HG02870 (cell line): ENCODE results near the gene TP73.

Source experiments
- ATAC-seq: cut with Tn5 transposase; IDR thresholded peaks from one replicate; pipeline ENCODE4 v1.9.1; 2021; ENCODE audit warnings: mild to moderate bottlenecking, moderate library complexity; ENCODE audit not compliant: unreplicated experiment

TP73 gene

DNA sequence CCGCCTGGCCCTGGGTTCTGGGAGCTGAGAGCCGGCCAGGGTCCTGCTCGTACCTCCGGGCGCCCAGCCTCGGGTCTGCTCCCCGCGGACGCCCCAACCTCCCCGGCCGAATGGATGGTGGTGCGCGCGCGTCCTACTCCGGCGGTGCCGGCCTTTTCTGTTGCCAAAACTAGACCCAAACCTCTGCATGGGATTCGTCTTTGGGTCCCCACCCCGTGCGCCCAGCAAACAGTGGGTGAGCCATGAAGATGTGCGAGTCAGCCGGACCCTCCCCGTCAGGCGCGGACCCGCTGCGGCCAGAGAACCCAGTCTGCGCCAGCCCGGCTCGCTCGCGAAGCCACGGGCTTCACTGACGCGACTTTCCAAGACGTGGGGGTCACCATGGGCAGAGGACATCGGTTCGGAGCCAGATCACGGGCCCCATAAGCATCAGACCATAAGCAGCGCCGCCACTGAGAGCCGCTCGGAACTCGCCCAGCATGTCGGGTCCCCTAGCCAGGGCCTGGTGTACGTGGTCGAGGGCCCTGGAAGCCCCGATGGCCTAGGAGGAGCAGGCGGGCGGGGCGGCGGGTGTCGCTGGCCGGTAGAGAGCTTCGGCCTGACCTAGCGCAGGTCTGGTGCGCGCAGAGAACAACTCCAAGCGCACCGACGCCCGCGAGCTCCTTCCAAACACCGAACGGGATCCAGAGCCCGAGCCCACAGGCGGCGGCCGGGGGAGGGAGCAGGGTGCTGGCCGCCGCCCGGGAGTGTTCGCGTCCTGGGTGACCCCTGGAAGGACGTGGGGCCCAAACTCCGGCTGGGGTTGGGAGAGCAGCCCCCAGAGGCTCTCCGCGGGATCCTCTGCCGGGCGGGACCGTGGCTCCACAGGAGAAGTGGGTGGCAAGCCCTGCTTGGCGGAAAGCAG is 1.0 kb upstream of the TP73 start:
- ATAC-seq = no peak

- ATAC-seq = no peak
These were observed 401 bp downstream of the TP73 start for GRCh38 chr1:3652548-3653285.

- ATAC-seq = no peak
These were observed 936 bp downstream of the TP73 start for GRCh38 chr1:3653286-3653618.

DNA sequence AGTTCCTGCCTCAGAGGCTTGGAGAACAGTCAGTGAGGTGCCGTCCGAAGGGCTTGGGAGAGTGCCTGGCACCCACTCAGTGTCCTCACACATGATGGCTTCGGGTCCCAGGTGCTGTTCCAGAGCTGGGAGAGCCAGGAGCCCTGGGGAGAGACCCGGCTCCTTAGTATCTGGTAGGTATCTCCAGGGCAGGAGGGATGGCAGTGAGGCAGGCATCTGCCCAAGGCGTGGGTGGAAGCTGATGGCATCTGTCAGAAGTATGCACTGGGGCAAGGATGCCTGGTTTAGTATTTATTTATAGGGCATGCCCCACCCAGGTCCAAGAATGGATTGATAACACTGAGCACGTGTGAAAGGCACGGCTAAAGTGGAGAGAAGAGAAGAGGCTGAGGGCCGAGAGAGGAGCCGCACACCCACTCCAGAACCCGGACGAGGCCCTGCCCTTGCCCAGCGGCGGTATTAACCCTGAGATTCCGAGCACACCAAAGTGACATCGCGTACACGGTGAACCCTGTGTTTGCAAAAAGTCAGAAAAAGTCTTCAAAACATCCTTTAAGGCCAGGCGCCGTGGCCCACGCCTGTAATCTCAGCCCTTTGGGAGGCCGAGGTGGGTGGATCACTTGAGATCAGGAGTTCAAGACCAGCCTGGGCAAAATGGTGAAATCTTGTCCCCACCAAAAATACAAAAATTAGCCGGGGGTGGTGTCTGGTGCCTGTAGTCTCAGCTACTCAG is 2.4 kb downstream of the TP73 start:
- ATAC-seq = no peak

- ATAC-seq = peak; percentile 51
These were observed 4.3 kb downstream of the TP73 start for GRCh38 chr1:3656450-3657095.

DNA sequence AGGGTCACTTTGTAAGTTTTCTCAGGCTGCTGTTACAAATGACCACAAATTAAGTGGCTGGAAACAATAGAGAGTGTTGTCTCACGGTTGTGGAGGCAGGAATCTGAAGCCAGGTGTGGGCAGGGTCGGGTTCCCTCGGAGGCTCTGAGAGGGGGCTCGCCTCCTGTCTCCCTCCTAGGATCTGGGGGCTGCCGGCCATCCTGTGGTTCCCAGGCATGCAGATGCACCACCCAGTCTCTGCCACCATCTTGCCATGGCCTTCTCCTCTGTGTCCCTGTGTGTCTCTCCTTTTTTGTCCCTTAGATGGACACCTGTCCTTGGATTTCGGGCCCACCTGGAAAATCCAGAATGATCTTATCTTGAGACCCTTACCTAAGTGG is 4.8 kb downstream of the TP73 start:
- no peak for ATAC-seq

DNA sequence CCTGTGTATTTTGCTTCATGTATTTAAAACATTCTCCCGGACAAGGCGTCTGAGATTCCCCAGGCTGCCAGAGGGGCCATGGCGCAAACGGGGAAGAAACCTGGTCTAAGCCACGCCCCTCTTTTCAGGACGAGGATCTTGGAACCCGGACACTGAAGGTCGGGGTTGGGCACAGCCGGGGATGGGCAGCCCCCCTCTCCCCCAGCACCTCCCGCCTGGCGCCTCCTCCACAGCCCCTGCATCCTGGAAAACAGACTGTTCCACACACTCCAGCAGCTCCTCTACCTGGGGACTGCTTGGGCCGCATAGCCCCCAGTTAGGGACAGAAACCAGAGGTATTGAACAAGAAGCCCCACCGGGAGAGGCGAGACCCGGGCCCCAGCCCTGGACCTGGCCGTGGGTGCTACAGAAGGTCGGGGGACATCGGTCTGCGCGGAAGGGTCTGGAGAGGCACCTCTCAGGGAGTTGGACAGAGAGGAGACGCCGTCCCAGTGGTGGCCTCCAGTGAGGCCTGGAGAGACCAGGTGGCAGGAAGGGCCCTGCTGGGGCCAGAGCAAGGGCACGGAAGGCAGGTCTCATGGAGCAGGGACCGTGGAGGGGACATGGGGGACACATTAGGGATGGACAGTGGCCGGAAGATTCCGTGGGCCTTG is 5.4 kb downstream of the TP73 start:
- no peak for ATAC-seq

DNA sequence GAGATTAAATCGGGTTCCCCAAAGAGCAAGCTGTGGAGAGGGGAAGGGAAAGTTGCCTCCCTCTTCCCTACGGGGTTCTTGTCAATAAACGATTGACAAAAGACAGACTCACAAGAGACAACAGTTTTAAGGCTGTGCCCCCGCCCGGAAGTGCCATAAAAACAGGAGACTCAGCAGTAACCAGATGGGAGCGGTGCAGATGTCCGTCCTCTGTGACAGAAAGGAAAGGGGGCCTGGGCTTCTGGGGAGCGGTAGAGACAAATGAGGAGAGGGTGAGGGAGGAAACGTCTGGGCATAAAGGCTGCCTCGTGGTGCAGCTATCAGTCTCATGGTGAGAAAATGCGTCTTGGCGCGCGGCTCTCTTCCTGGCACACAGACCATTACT is 5.9 kb downstream of the TP73 start:
- no peak for ATAC-seq

GRCh38 chr1:3659093-3659492 is 6.8 kb downstream of the TP73 start:
- no peak for ATAC-seq

DNA sequence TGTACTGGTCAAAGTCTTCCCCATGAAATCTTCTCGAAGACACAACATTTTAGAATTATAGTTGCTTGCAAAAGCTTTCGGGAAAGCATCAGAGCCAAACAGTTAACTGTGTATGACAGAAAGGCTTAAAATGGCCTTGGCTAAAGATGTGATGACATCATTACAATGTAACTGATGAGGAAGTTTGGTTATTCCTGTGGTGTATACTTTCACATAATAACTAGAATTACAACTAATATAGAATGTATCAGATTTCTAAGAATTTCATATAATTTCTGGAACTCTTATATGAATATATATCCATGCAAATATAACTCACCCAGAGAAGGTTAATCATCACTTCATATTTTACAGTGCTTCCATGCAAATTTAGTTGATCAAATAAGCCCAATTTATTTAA is 8.4 kb downstream of the TP73 start:
- ATAC-seq = no peak

DNA sequence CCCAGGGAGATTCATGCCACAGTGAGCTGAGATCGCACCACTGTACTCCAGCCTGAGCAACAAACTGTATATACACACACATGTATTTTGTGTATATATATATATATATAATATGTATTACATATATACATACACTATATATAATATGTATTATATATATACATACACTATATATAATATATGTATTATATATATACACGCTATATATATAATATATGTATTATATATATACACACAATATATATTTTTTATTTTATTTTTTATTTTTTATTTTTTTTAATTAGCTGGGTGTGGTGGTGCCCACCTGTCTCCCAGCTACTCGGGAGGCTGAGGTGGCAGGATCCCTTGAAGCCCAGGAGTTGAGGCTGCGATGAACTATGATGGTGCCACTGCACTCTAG is 9.3 kb downstream of the TP73 start:
- no peak for ATAC-seq

GRCh38 chr1:3662080-3662671 is 9.9 kb downstream of the TP73 start:
- no peak for ATAC-seq

- no peak for ATAC-seq
These were observed 11.8 kb downstream of the TP73 start for GRCh38 chr1:3663999-3664699.

DNA sequence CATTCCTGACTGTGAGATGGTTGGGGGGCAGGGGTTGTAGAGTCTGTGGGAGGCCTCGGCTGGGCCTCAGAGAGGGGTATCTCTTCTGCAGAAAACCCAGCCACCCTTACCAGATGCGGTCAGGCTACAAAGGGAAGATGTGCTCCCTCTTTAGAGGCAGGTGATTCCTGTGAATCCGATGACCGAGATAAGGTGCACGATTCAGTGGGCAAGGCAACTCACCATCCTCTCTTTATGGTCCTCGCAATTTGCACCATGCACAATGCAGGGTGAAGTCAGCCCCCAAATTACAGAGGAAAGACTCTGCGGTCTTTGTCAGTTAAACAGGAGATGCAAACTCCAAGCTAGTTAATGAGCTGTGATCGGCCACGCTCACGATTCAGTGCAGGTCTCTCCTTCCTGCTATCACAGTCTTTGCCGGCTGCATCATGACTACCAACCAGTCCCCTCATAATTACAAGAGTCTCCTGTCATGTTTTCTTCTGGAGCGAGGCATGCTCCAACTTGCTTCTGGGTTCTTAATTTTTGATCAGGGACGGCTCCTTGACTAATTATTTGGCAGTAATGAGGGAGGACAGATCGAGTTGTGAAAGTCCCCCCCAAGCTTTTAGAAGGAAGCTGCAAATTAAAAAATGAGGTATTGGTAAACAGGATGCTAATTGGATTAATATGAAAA is 12.5 kb downstream of the TP73 start:
- no peak for ATAC-seq

GRCh38 chr1:3668148-3668547 is 15.8 kb downstream of the TP73 start:
- ATAC-seq = no peak

GRCh38 chr1:3668585-3669300 is 16.4 kb downstream of the TP73 start:
- ATAC-seq = no peak

- ATAC-seq = no peak
These were observed 17.1 kb downstream of the TP73 start for GRCh38 chr1:3669421-3669821.

- ATAC-seq = no peak
These were observed 17.7 kb downstream of the TP73 start for GRCh38 chr1:3669971-3670431.
